Right lobe of liver (tissue), 6 donors: ENCODE data around the gene PCGF5. TPM values are rescaled to one million over a fixed set of nuclear protein-coding genes. Genes with fewer than 3 reads are reported as not detected.
"Not testable (repeated sequence)": the region's sequence is repeated elsewhere in the genome, so short reads cannot be mapped to it uniquely, and the experiment has no call there.

Experiments
- ATAC-seq, 4 donors: fragments of 200-7000 bp; cut with Tn5 transposase; one replicate each; pipeline ENCODE4 v1.9.1; 2020; ENCODE audit warnings: mild to moderate bottlenecking in 4 of 4, moderate library complexity in 4 of 4
- DNase-seq, 3 donors: peaks; one replicate each; pipeline ENCODE4 v3.0.0-alpha.2; 2020
- H3K27ac ChIP-seq, 3 donors: fragments of 200-600 bp; one replicate each; pipeline ENCODE4 v1.8.0; 2022
- H3K27me3 ChIP-seq, 2 donors: fragments of 200-600 bp; one replicate each; pipeline ENCODE4 v1.8.0; 2022
- H3K36me3 ChIP-seq, 4 donors: fragments of 200-600 bp; sonication (generic) in 1 of 4; one replicate each; pipeline versions ENCODE4 v1.5.1 to v1.8.0; 2017 to 2022; ENCODE audit warnings: control low read depth in 1 of 4
- H3K4me1 ChIP-seq, 4 donors: fragments of 200-600 bp; sonication (generic) in 1 of 4; one replicate each; pipeline versions ENCODE4 v1.5.1 to v1.8.0; 2017 to 2022; ENCODE audit warnings: control low read depth in 1 of 4
- H3K4me3 ChIP-seq, 3 donors: fragments of 200-600 bp; one replicate each; pipeline ENCODE4 v1.8.0; 2022
- H3K9me3 ChIP-seq, 4 donors: fragments of 200-600 bp; sonication (generic) in 1 of 4; one replicate each; pipeline versions ENCODE4 v1.5.1 to v1.8.0; 2017 to 2022; ENCODE audit warnings: control low read depth in 1 of 4
- CTCF ChIP-seq, 4 donors: fragments of 200-600 bp in 3 of 4; fragments of 450-650 bp in 1 of 4; IDR thresholded peaks; one replicate each; pipeline versions ENCODE4 v1.5.1 to v1.8.0; 2016 to 2022; ENCODE audit warnings: antibody characterized with exemption in 4 of 4, mild to moderate bottlenecking in 2 of 4
- POLR2A ChIP-seq: fragments of 450-650 bp; IDR thresholded peaks from one replicate; pipeline ENCODE4 v1.6.1; 2017; ENCODE audit warnings: antibody characterized with exemption, mild to moderate bottlenecking
- WGBS: methylation state at CpG from one replicate; pipeline ENCODE4 v1.1.6; 2018; ENCODE audit warnings: low coverage, low lambda C conversion rate; ENCODE audit not compliant: insufficient coverage; ENCODE audit errors: missing lambda C conversion rate; 5-methylcytosine and 5-hydroxymethylcytosine counted together
- intact Hi-C, 2 donors: fragments of 100-400 bp; cut with DNase I; formaldehyde crosslinking; loops; one replicate each; pipeline versions ENCODE4 v1.11.2 to v1.14.1; 2022
- total RNA-seq, 6 experiments: library from RNA; depleted of rRNA in 2 of 6; stranded (reverse); fragments of >200 nt in 2 of 6; fragmentation: NEBNext Ultra II Directional in 3 of 6; extraction: Animal tissue kit (Norgen Biotek cat#: 25700) in 3 of 6; gene quantifications; one replicate each; pipeline versions ENCODE4 v1.1.0 to v1.2.4, GENCODE V29; 2016 to 2023
- donor health status: DM: no; HTN: yes; CAD: no.
- donor health status: DM: no; HTN: no; CAD: no.
- donor health status: DM: no; HTN: no; CAD: no.
- donor health status: DM: no; HTN: yes; CAD: no.
- donor health status: DM: no; HTN: yes; CAD: no.

Gene PCGF5
- total RNA-seq, 6 experiments from 2014 or later = 25.6 to 30.9 (median 30.0) TPM

- H3K9me3 ChIP-seq = no peaks in the 10 kb centered on the region
- no peaks in the 10 kb centered on the region for H3K36me3 ChIP-seq
- H3K4me3 ChIP-seq = no peak overlapping the region
- H3K27me3 ChIP-seq = no peaks in the 10 kb centered on the region
- peaks cover 0 to 4% (median 0%) of the 10 kb centered on the region in 4 donors for H3K4me1 ChIP-seq
- no peak for TF ChIP-seq POLR2A
- TF ChIP-seq CTCF (IDR thresholded peaks at IDR 0.05) = no peak
- ATAC-seq (no peak), DNase-seq (no peak)
- 86% methylated on average over 1 of the region's 1 CpG for WGBS
- intact Hi-C loops = no loop called here
- H3K27ac ChIP-seq = no peak overlapping the region
Observed at GRCh38 chr10:91299999-91300575, 79.6 kb downstream of the PCGF5 start.

- H3K27me3 ChIP-seq, H3K27ac ChIP-seq, H3K36me3 ChIP-seq, intact Hi-C loops, H3K4me3 ChIP-seq, H3K9me3 ChIP-seq, ATAC-seq, DNase-seq, H3K4me1 ChIP-seq: not testable (repeated sequence)
- 67% methylated on average over 3 of the region's 3 CpGs for WGBS
Observed at GRCh38 chr10:91302946-91303345, 82.5 kb downstream of the PCGF5 start.

- H3K27me3 ChIP-seq, H3K27ac ChIP-seq, intact Hi-C loops, ATAC-seq, DNase-seq, H3K36me3 ChIP-seq, H3K4me1 ChIP-seq, H3K4me3 ChIP-seq, H3K9me3 ChIP-seq: not testable (repeated sequence)
- WGBS = 51% methylated on average over 7 of the region's 7 CpGs
Observed at GRCh38 chr10:91305979-91306378, 85.5 kb downstream of the PCGF5 start.

GRCh38 chr10:91307489-91307888 is 87.0 kb downstream of the PCGF5 start:
- H3K4me3 ChIP-seq = no peak overlapping the region
- intact Hi-C loops = no loop called here
- H3K27ac ChIP-seq = no peak overlapping the region
- H3K36me3 ChIP-seq = no peaks in the 10 kb centered on the region
- DNase-seq (no peak), ATAC-seq (no peak)
- H3K27me3 ChIP-seq = no peaks in the 10 kb centered on the region
- TF ChIP-seq POLR2A (no peak), CTCF (IDR thresholded peaks at IDR 0.05) (no peak)
- WGBS = 100% methylated on average over 1 of the region's 1 CpG
- H3K4me1 ChIP-seq = no peaks in the 10 kb centered on the region
- H3K9me3 ChIP-seq = no peaks in the 10 kb centered on the region

- intact Hi-C loops = no loop called here
- no peak overlapping the region for H3K4me3 ChIP-seq
- no peaks in the 10 kb centered on the region for H3K36me3 ChIP-seq
- no peaks in the 10 kb centered on the region for H3K27me3 ChIP-seq
- H3K9me3 ChIP-seq = no peaks in the 10 kb centered on the region
- DNase-seq (no peak), ATAC-seq (no peak)
- TF ChIP-seq CTCF (IDR thresholded peaks at IDR 0.05) (no peak), POLR2A (no peak)
- 68% methylated on average over 3 of the region's 3 CpGs for WGBS
- no peaks in the 10 kb centered on the region for H3K4me1 ChIP-seq
- H3K27ac ChIP-seq = no peak overlapping the region
Observed at GRCh38 chr10:91309711-91310110, 89.2 kb downstream of the PCGF5 start.
